ENCODE measurements around the gene RNF150.

DNA sequence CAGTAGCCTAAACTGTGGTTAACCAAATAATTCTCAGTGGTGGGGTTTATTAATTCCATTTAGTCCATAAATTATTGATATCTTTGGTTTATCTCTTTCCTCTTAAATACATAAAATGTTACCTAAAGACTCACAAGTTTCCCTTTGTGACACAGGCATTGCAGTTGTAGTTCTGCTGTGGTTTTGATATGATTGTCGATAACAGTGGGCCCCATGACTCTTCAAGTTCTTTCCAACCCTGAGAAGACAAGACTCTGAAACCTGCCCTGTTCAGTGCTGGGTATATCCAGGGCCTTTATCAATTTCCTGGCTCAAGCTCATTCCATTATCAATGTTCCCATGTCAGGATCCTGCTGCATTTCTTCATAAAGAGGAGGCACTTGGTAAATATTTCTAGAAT is 259.2 kb downstream of the RNF150 start:
- TF ChIP-seq, protein P1, sequence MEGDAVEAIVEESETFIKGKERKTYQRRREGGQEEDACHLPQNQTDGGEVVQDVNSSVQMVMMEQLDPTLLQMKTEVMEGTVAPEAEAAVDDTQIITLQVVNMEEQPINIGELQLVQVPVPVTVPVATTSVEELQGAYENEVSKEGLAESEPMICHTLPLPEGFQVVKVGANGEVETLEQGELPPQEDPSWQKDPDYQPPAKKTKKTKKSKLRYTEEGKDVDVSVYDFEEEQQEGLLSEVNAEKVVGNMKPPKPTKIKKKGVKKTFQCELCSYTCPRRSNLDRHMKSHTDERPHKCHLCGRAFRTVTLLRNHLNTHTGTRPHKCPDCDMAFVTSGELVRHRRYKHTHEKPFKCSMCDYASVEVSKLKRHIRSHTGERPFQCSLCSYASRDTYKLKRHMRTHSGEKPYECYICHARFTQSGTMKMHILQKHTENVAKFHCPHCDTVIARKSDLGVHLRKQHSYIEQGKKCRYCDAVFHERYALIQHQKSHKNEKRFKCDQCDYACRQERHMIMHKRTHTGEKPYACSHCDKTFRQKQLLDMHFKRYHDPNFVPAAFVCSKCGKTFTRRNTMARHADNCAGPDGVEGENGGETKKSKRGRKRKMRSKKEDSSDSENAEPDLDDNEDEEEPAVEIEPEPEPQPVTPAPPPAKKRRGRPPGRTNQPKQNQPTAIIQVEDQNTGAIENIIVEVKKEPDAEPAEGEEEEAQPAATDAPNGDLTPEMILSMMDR (conservative IDR thresholded peaks at IDR 0.05; ENCODE audit: low read length) = no peak
- no peak for TF ChIP-seq EZH2phosphoT487 (IDR thresholded peaks at IDR 0.05; ENCODE audit: borderline replicate concordance)
